ENCODE results near the gene CDH13. TPM values are rescaled to one million over a fixed set of nuclear protein-coding genes. Genes with fewer than 3 reads are reported as not detected.

CDH13 gene
- total and polyA plus RNA-seq, 2 experiments from 2014 or later = 1.6 to 4.4 TPM

DNA sequence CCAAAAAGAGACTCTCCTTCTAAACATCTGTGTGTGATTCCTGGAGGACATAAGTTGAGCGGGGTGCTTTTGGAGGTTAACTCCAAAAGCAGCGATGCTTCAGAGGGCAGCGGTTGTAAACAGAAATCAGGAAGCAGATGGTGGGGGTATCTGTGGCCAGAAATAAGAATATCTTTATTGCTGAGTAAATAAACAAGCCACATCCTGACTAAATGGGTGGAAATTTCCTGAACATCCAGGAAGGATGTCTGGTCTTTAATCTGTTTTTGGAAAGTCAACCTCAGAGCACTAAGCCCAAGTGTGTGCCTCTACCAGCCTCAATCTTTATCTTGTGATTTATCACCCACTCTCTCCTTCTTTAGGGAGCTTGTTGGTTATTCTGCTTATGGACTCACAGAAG, 123.3 kb downstream of the CDH13 start:
- Mint-ChIP-seq H3K4me1 (peaks cover 18% of the 10 kb centered on the region), H3K9me3 (no peaks in the 10 kb centered on the region), H3K36me3 (ENCODE audit: low read depth) (no peaks in the 10 kb centered on the region), H3K27me3 (ENCODE audit: insufficient read depth, low read depth, poor library complexity) (no peaks in the 10 kb centered on the region), H3K4me3 (no peak overlapping the region), H3K27ac (no peak overlapping the region)
- Histone ChIP-seq H3K36me3 (ENCODE audit: insufficient read depth) (no peaks in the 10 kb centered on the region), H3K4me1 (ENCODE audit: insufficient read depth) (peaks cover 15% of the 10 kb centered on the region), H3K9me2 (ENCODE audit: insufficient read depth) (0 out of 2 replicates have a peak, but pooled peaks cover 5% of the 10 kb centered on the region), H4K20me1 (replicated peaks; ENCODE audit: insufficient read depth) (no peaks in the 10 kb centered on the region), H3K4me2 (no peak overlapping the region), H3K79me2 (replicated peaks; ENCODE audit: insufficient read depth) (no peaks in the 10 kb centered on the region), H3F3A (replicated peaks; ENCODE audit: low read depth) (no peaks in the 10 kb centered on the region), H3K27ac (ENCODE audit: low read depth) (no peak overlapping the region), H2AFZ (no peak overlapping the region), H3K4me3 (no peak overlapping the region), H3K27me3 (ENCODE audit: insufficient read depth) (no peaks in the 10 kb centered on the region)
- TF ChIP-seq, protein P1, sequence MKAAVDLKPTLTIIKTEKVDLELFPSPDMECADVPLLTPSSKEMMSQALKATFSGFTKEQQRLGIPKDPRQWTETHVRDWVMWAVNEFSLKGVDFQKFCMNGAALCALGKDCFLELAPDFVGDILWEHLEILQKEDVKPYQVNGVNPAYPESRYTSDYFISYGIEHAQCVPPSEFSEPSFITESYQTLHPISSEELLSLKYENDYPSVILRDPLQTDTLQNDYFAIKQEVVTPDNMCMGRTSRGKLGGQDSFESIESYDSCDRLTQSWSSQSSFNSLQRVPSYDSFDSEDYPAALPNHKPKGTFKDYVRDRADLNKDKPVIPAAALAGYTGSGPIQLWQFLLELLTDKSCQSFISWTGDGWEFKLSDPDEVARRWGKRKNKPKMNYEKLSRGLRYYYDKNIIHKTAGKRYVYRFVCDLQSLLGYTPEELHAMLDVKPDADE (IDR thresholded peaks at IDR 0.05) = no peak
- TF ChIP-seq, protein P2, sequence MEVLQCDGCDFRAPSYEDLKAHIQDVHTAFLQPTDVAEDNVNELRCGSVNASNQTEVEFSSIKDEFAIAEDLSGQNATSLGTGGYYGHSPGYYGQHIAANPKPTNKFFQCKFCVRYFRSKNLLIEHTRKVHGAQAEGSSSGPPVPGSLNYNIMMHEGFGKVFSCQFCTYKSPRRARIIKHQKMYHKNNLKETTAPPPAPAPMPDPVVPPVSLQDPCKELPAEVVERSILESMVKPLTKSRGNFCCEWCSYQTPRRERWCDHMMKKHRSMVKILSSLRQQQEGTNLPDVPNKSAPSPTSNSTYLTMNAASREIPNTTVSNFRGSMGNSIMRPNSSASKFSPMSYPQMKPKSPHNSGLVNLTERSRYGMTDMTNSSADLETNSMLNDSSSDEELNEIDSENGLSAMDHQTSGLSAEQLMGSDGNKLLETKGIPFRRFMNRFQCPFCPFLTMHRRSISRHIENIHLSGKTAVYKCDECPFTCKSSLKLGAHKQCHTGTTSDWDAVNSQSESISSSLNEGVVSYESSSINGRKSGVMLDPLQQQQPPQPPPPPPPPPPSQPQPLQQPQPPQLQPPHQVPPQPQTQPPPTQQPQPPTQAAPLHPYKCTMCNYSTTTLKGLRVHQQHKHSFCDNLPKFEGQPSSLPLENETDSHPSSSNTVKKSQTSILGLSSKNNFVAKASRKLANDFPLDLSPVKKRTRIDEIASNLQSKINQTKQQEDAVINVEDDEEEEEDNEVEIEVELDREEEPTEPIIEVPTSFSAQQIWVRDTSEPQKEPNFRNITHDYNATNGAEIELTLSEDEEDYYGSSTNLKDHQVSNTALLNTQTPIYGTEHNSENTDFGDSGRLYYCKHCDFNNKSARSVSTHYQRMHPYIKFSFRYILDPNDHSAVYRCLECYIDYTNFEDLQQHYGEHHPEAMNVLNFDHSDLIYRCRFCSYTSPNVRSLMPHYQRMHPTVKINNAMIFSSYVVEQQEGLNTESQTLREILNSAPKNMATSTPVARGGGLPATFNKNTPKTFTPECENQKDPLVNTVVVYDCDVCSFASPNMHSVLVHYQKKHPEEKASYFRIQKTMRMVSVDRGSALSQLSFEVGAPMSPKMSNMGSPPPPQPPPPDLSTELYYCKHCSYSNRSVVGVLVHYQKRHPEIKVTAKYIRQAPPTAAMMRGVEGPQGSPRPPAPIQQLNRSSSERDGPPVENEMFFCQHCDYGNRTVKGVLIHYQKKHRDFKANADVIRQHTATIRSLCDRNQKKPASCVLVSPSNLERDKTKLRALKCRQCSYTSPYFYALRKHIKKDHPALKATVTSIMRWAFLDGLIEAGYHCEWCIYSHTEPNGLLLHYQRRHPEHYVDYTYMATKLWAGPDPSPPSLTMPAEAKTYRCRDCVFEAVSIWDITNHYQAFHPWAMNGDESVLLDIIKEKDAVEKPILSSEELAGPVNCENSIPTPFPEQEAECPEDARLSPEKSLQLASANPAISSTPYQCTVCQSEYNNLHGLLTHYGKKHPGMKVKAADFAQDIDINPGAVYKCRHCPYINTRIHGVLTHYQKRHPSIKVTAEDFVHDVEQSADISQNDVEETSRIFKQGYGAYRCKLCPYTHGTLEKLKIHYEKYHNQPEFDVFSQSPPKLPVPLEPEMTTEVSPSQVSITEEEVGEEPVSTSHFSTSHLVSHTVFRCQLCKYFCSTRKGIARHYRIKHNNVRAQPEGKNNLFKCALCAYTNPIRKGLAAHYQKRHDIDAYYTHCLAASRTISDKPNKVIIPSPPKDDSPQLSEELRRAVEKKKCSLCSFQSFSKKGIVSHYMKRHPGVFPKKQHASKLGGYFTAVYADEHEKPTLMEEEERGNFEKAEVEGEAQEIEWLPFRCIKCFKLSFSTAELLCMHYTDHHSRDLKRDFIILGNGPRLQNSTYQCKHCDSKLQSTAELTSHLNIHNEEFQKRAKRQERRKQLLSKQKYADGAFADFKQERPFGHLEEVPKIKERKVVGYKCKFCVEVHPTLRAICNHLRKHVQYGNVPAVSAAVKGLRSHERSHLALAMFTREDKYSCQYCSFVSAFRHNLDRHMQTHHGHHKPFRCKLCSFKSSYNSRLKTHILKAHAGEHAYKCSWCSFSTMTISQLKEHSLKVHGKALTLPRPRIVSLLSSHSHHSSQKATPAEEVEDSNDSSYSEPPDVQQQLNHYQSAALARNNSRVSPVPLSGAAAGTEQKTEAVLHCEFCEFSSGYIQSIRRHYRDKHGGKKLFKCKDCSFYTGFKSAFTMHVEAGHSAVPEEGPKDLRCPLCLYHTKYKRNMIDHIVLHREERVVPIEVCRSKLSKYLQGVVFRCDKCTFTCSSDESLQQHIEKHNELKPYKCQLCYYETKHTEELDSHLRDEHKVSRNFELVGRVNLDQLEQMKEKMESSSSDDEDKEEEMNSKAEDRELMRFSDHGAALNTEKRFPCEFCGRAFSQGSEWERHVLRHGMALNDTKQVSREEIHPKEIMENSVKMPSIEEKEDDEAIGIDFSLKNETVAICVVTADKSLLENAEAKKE (CRISPR knock-in tag; IDR thresholded peaks at IDR 0.05) = no peak
- TF ChIP-seq, protein P3, sequence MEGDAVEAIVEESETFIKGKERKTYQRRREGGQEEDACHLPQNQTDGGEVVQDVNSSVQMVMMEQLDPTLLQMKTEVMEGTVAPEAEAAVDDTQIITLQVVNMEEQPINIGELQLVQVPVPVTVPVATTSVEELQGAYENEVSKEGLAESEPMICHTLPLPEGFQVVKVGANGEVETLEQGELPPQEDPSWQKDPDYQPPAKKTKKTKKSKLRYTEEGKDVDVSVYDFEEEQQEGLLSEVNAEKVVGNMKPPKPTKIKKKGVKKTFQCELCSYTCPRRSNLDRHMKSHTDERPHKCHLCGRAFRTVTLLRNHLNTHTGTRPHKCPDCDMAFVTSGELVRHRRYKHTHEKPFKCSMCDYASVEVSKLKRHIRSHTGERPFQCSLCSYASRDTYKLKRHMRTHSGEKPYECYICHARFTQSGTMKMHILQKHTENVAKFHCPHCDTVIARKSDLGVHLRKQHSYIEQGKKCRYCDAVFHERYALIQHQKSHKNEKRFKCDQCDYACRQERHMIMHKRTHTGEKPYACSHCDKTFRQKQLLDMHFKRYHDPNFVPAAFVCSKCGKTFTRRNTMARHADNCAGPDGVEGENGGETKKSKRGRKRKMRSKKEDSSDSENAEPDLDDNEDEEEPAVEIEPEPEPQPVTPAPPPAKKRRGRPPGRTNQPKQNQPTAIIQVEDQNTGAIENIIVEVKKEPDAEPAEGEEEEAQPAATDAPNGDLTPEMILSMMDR (conservative IDR thresholded peaks at IDR 0.05; ENCODE audit: low read depth in 2 of 2) = no peak
- TF ChIP-seq ZNF114 (CRISPR knock-in tag; IDR thresholded peaks at IDR 0.05) = no peak
- no peak for TF ChIP-seq NANOG (IDR thresholded peaks at IDR 0.05; ENCODE audit: borderline replicate concordance)
- TF ChIP-seq, protein P4, sequence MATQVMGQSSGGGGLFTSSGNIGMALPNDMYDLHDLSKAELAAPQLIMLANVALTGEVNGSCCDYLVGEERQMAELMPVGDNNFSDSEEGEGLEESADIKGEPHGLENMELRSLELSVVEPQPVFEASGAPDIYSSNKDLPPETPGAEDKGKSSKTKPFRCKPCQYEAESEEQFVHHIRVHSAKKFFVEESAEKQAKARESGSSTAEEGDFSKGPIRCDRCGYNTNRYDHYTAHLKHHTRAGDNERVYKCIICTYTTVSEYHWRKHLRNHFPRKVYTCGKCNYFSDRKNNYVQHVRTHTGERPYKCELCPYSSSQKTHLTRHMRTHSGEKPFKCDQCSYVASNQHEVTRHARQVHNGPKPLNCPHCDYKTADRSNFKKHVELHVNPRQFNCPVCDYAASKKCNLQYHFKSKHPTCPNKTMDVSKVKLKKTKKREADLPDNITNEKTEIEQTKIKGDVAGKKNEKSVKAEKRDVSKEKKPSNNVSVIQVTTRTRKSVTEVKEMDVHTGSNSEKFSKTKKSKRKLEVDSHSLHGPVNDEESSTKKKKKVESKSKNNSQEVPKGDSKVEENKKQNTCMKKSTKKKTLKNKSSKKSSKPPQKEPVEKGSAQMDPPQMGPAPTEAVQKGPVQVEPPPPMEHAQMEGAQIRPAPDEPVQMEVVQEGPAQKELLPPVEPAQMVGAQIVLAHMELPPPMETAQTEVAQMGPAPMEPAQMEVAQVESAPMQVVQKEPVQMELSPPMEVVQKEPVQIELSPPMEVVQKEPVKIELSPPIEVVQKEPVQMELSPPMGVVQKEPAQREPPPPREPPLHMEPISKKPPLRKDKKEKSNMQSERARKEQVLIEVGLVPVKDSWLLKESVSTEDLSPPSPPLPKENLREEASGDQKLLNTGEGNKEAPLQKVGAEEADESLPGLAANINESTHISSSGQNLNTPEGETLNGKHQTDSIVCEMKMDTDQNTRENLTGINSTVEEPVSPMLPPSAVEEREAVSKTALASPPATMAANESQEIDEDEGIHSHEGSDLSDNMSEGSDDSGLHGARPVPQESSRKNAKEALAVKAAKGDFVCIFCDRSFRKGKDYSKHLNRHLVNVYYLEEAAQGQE (IDR thresholded peaks at IDR 0.05; ENCODE audit: unreplicated experiment) = no peak
- TF ChIP-seq JUNB (IDR thresholded peaks at IDR 0.05; ENCODE audit: unreplicated experiment) = no peak
- TF ChIP-seq POLR2AphosphoS5 (IDR thresholded peaks at IDR 0.05; ENCODE audit: low read depth) = no peak
- TF ChIP-seq EZH2phosphoT487 (IDR thresholded peaks at IDR 0.05; ENCODE audit: unreplicated experiment) = no peak
- no peak for TF ChIP-seq CREB1 (CRISPR knock-in tag; IDR thresholded peaks at IDR 0.05; ENCODE audit: low read depth)
- no peak for TF ChIP-seq ZNF331 (CRISPR knock-in tag; IDR thresholded peaks at IDR 0.05; ENCODE audit: low read depth)
- TF ChIP-seq EZH2 (IDR thresholded peaks at IDR 0.05; ENCODE audit: low read depth, unreplicated experiment) = no peak
- TF ChIP-seq STAT1 (IDR thresholded peaks at IDR 0.05; ENCODE audit: unreplicated experiment) = no peak
- no peak for DNase-seq (ENCODE audit: low spot score)
- no peak for ATAC-seq

Data from GM23338 (cell line).